Activated CD4-positive, alpha-beta T cell treated with anti-CD3 and anti-CD28 coated beads, Interleukin-2, amount 10 ng/mL, durations not matched to agents 24 days and 14 days (primary cell): ENCODE measurements around the gene PNKD. TPM values are rescaled to one million over a fixed set of nuclear protein-coding genes. Genes with fewer than 3 reads are reported as not detected.
"Not testable (repeated sequence)": the region's sequence is repeated elsewhere in the genome, so short reads cannot be mapped to it uniquely, and the experiment has no call there.

Experiments
- DNase-seq: peaks from one replicate; pipeline ENCODE4 v3.0.0; 2022
- H3K27ac Mint-ChIP-seq: one replicate; pipeline ENCODE4 v1.8.0; 2022; ENCODE audit warnings: mild to moderate bottlenecking, mixed read lengths
- H3K27me3 Mint-ChIP-seq: one replicate; pipeline ENCODE4 v1.8.0; 2022; ENCODE audit warnings: mixed read lengths
- H3K36me3 Mint-ChIP-seq: one replicate; pipeline ENCODE4 v1.8.0; 2022; ENCODE audit warnings: low read depth, mild to moderate bottlenecking, mixed read lengths
- H3K4me1 Mint-ChIP-seq: one replicate; pipeline ENCODE4 v1.8.0; 2021; ENCODE audit warnings: mixed read lengths
- H3K4me3 Mint-ChIP-seq: one replicate; pipeline ENCODE4 v1.8.0; 2022; ENCODE audit warnings: mild to moderate bottlenecking, moderate library complexity, mixed read lengths
- H3K9me3 Mint-ChIP-seq: one replicate; pipeline ENCODE4 v1.8.0; 2021; ENCODE audit warnings: mixed read lengths
- intact Hi-C: fragments of 100-400 bp; cut with micrococcal nuclease; formaldehyde crosslinking; loops from one replicate; pipeline ENCODE4 v1.15.1; 2023
- total RNA-seq: library from RNA; stranded (reverse); gene quantifications from 2 replicates; pipeline ENCODE4 v1.2.3, GENCODE V29; 2022

The PNKD gene
- total RNA-seq, 1 donor from 2014 or later = 21.5 TPM

- Mint-ChIP-seq H3K4me1 (peaks cover 18% of the 10 kb centered on the region), H3K36me3 (no peaks in the 10 kb centered on the region), H3K27ac (no peak overlapping the region), H3K9me3 (no peaks in the 10 kb centered on the region), H3K4me3 (no peak overlapping the region), H3K27me3 (peaks cover 3% of the 10 kb centered on the region)
- no peak for DNase-seq
- intact Hi-C loops = no loop called here
Observed at GRCh38 chr2:218296200-218296599, 25.9 kb downstream of the PNKD start.

- no peak overlapping the region for H3K4me3 Mint-ChIP-seq
- peak; percentile 55 for DNase-seq
- peaks cover 17% of the 10 kb centered on the region for H3K4me1 Mint-ChIP-seq
- H3K27ac Mint-ChIP-seq = no peak overlapping the region
- H3K9me3 Mint-ChIP-seq = no peaks in the 10 kb centered on the region
- H3K36me3 Mint-ChIP-seq = no peaks in the 10 kb centered on the region
- H3K27me3 Mint-ChIP-seq = peaks cover 3% of the 10 kb centered on the region
- intact Hi-C loops = no loop called here
Observed at GRCh38 chr2:218296847-218297246, 26.5 kb downstream of the PNKD start.

- H3K4me3 Mint-ChIP-seq = no peak overlapping the region
- peaks cover 11% of the 10 kb centered on the region for H3K4me1 Mint-ChIP-seq
- intact Hi-C loops = no loop called here
- no peaks in the 10 kb centered on the region for H3K9me3 Mint-ChIP-seq
- H3K27ac Mint-ChIP-seq = no peak overlapping the region
- peaks cover 3% of the 10 kb centered on the region for H3K27me3 Mint-ChIP-seq
- no peak for DNase-seq
- no peaks in the 10 kb centered on the region for H3K36me3 Mint-ChIP-seq
Observed at GRCh38 chr2:218298314-218298875, 28.1 kb downstream of the PNKD start.

- Mint-ChIP-seq H3K4me3 (no peak overlapping the region), H3K4me1 (peaks cover 7% of the 10 kb centered on the region), H3K27ac (no peak overlapping the region), H3K9me3 (no peaks in the 10 kb centered on the region), H3K27me3 (peaks cover 3% of the 10 kb centered on the region), H3K36me3 (no peaks in the 10 kb centered on the region)
- no peak for DNase-seq
- intact Hi-C loops = loop anchor here (2.0 kb wide), 3 partner anchors 17 to 349 kb away; no protein-coding TSS in a partner anchor
Observed at GRCh38 chr2:218300141-218300540, 29.8 kb downstream of the PNKD start.

- Mint-ChIP-seq H3K4me1 (peaks cover 5% of the 10 kb centered on the region), H3K4me3 (no peak overlapping the region), H3K36me3 (no peaks in the 10 kb centered on the region), H3K27me3 (no peaks in the 10 kb centered on the region), H3K27ac (no peak overlapping the region), H3K9me3 (no peaks in the 10 kb centered on the region)
- peak; percentile 97 for DNase-seq
- intact Hi-C loops = loop anchor here (1.0 to 2.0 kb wide), 5 partner anchors 16 to 348 kb away; no protein-coding TSS in a partner anchor
Observed at GRCh38 chr2:218301176-218301819, 31.0 kb downstream of the PNKD start.

- Mint-ChIP-seq H3K4me3 (no peak overlapping the region), H3K27ac (no peak overlapping the region), H3K9me3 (no peaks in the 10 kb centered on the region), H3K4me1 (peaks cover 12% of the 10 kb centered on the region), H3K36me3 (no peaks in the 10 kb centered on the region), H3K27me3 (peaks cover 2% of the 10 kb centered on the region)
- DNase-seq = no peak
- intact Hi-C loops = no loop called here
Observed at GRCh38 chr2:218305383-218305782, 35.1 kb downstream of the PNKD start.

GRCh38 chr2:218306184-218306920, 36.0 kb downstream of the PNKD start:
- Mint-ChIP-seq H3K4me1 (peaks cover 9% of the 10 kb centered on the region), H3K36me3 (no peaks in the 10 kb centered on the region)

GRCh38 chr2:218307415-218308090, 37.2 kb downstream of the PNKD start:
- peaks cover 6% of the 10 kb centered on the region for H3K4me1 Mint-ChIP-seq
- no peak overlapping the region for H3K4me3 Mint-ChIP-seq
- no peak overlapping the region for H3K27ac Mint-ChIP-seq
- peaks cover 2% of the 10 kb centered on the region for H3K27me3 Mint-ChIP-seq
- no peaks in the 10 kb centered on the region for H3K9me3 Mint-ChIP-seq
- intact Hi-C loops = no loop called here
- no peak for DNase-seq
- H3K36me3 Mint-ChIP-seq = no peaks in the 10 kb centered on the region

More at GRCh38 chr2:218306184-218306920, 36.0 kb downstream of the PNKD start:
- DNase-seq = no peak
- intact Hi-C loops = no loop called here
- Mint-ChIP-seq H3K27me3 (peaks cover 2% of the 10 kb centered on the region), H3K27ac (no peak overlapping the region), H3K9me3 (no peaks in the 10 kb centered on the region), H3K4me3 (no peak overlapping the region)

- intact Hi-C loops = no loop called here
- Mint-ChIP-seq H3K4me3 (no peak overlapping the region), H3K4me1 (peaks cover 12% of the 10 kb centered on the region), H3K27ac (no peak overlapping the region), H3K9me3 (no peaks in the 10 kb centered on the region), H3K27me3 (peaks cover 2% of the 10 kb centered on the region), H3K36me3 (no peaks in the 10 kb centered on the region)
- no peak for DNase-seq
Observed at GRCh38 chr2:218310853-218311540, 40.7 kb downstream of the PNKD start.

- H3K36me3 Mint-ChIP-seq, H3K27ac Mint-ChIP-seq, intact Hi-C loops, H3K9me3 Mint-ChIP-seq, H3K27me3 Mint-ChIP-seq, DNase-seq, H3K4me3 Mint-ChIP-seq: not testable (repeated sequence)
- peaks cover 17% of the 10 kb centered on the region for H3K4me1 Mint-ChIP-seq
Observed at GRCh38 chr2:218311541-218312266, 41.4 kb downstream of the PNKD start.

- Mint-ChIP-seq H3K36me3 (peaks cover under 1% of the 10 kb centered on the region), H3K4me1 (peaks cover 21% of the 10 kb centered on the region), H3K4me3 (no peak overlapping the region), H3K27me3 (peaks cover 2% of the 10 kb centered on the region), H3K9me3 (no peaks in the 10 kb centered on the region), H3K27ac (no peak overlapping the region)
- intact Hi-C loops = no loop called here
- no peak for DNase-seq
Observed at GRCh38 chr2:218312267-218312756, 42.0 kb downstream of the PNKD start.

- H3K4me3 Mint-ChIP-seq = no peak overlapping the region
- no peaks in the 10 kb centered on the region for H3K9me3 Mint-ChIP-seq
- no peak overlapping the region for H3K27ac Mint-ChIP-seq
- H3K27me3 Mint-ChIP-seq = no peaks in the 10 kb centered on the region
- H3K4me1 Mint-ChIP-seq = peaks cover 22% of the 10 kb centered on the region
- peaks cover 2% of the 10 kb centered on the region for H3K36me3 Mint-ChIP-seq
- intact Hi-C loops = no loop called here
- no peak for DNase-seq
Observed at GRCh38 chr2:218313356-218313755, 43.0 kb downstream of the PNKD start.

- intact Hi-C loops, H3K36me3 Mint-ChIP-seq, H3K27ac Mint-ChIP-seq, DNase-seq, H3K9me3 Mint-ChIP-seq, H3K27me3 Mint-ChIP-seq, H3K4me3 Mint-ChIP-seq: not testable (repeated sequence)
- H3K4me1 Mint-ChIP-seq = peaks cover 23% of the 10 kb centered on the region
Observed at GRCh38 chr2:218314764-218315163, 44.4 kb downstream of the PNKD start.
